HG03196 (cell line): ENCODE data around the gene MYH6.

Experiments used
- ATAC-seq: cut with Tn5 transposase; IDR thresholded peaks from one replicate; pipeline ENCODE4 v1.9.1; 2021; ENCODE audit not compliant: unreplicated experiment

Gene MYH6

DNA sequence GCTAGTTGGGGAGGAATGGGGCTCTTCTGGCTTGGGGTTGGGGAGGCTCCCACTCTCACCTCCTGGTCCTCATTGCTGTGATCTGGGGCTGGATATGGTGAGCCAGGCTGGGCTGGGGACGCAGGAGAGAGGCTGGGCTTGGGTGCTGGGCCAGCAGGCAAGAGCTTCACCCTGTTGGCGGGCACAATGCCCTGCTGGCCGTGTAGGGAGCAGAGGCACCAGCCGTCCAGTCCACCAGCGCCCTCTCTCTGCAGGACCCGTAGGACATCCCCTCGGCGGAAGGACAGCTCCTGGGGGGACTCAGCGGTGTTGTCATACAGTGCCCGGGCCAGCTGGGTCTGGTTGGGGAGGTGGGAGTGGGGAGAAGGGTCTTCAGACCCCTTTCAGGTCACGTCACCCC is 47.6 kb downstream of the MYH6 start:
- ATAC-seq = no peak

DNA sequence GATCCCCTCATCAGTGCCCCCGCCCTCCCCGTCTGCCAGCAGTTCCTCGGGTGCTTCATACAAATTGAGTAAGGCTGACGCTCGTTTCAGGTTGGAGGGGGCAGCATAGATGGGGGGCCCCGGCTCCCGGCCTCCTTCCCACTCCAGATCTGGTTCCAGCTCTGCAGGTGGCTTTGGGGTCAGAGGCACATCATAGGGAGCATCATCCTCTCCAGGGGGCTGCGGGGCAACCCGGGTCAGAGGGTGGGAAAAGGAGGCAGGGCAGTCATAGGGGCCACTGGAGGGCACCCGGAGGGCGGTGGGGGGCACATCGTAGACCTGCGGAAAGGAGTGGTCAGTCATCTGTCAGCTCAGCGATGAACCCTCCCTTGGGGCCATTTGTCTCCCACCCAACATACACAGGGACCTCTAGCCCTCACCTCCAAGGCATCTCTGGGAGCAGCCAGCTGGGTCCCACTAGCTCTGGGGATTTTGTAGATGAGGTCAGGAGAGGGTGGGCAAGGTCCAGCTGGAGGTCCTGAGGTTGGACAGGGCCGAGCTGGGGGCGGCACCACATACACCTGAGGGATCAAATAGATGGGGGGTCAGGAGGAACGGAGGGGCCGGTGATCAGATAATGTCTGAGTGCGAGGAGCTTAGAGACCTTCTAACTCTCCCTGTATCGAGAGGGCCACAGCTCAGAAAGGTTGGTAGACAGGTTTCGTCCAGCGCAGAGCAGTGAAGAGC is 48.2 kb downstream of the MYH6 start:
- ATAC-seq = no peak

- no peak for ATAC-seq
Measured at GRCh38 chr14:23359167-23359626, 48.9 kb downstream of the MYH6 start.

DNA sequence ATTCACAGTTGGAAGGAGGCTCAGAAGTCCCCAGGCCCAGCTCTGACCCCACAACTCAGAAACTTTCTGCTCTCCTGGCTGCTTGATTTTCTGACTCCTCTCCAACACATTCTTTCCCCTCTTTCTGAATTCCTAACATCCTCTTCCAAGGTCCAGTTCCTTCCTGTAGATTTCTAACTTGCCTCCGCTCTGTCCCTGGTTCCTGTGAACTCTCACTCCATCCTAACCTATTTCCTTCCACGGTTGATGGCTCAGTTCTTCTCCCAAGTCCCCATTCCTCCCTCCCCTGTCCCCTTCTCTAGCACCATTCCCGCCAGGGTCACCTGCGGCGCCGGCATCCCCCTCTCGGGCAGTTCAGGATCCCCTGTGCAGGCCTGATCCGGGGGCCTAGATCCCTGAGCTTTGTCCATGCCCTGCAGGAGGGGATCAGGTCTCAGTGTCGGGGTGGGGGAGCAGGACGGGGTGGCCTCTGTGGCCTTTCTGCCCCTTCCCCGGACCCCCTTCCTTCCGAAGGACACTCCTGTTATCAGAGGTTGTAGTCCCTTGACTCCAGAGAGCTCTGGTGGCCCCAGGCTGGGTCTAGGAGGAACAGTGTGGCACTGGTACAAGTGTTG is 49.4 kb downstream of the MYH6 start:
- no peak for ATAC-seq

- ATAC-seq = no peak
Measured at GRCh38 chr14:23358042-23358441, 50.0 kb downstream of the MYH6 start.

DNA sequence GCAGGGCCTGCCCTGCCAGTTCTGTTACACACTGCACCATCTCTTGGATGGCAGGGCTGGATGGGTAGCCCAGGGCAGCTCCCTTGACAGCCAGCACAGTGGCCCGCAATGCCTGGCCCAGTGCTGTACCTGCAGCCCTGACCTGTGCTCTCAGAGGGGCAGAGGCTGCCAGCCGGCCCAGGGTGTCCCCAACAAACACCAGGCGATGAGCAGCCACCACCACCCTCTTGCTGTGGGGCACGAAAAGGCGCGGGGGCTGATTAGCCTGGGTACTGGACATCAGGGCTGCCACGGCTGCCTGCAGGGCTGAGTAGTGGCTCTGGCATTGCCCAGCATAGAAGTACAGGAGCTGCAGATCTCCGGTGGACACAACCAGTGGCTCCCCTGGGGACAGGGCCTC is 50.8 kb downstream of the MYH6 start:
- ATAC-seq = no peak

- ATAC-seq = no peak
Measured at GRCh38 chr14:23356662-23357061, 51.4 kb downstream of the MYH6 start.

- no peak for ATAC-seq
Measured at GRCh38 chr14:23355871-23356435, 52.1 kb downstream of the MYH6 start.

- no peak for ATAC-seq
Measured at GRCh38 chr14:23354990-23355389, 53.1 kb downstream of the MYH6 start.

GRCh38 chr14:23353433-23353780 is 54.7 kb downstream of the MYH6 start:
- no peak for ATAC-seq

DNA sequence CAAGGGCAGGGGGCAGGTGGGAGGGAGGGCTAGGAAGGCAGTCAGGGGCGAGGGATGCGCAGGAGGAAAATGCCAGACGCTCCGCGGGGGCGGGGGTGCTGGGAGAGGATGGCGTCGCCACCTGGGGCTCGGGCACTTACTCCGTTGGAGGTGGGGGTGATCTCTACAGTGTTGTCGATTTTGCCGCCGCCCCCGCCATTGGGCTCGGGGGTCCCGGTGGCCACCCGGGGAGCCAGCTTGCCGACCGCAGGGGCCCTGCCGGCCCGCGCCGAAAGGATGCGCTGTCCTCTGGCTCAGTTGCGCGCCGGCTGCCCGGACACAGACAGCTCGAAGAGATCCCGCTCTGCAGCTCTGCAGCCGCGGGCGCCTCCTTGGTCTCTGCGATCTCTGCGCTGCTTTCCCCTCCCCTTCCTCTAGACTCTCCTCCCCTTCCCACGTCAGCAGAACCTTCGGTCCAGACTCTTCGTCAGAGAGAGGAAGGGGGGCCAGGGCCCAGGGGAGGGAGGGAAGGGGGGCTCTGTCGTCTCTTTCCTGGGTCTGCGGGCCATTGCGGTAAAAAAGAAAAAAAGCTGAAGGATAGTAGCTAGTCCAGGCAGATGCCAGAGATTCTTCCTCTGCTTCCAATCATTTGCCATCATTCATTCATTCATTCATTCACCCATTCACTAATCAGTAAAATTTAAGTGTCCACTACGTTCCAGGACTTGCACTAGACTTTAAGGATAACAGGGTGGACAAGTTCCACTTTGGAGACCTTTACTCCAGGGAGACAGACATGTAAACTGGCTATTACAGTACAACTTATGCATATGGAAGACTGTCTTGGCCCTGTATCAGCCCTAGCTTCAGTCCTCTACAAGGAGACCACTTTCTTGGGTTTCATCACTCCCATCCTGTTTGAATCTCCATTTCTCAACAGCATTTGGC is 55.3 kb downstream of the MYH6 start, which contains the start of gene SLC22A17:
TSS of gene SLC22A17 (minus strand) at position 382 of the 927 bp plus-strand sequence.
- no peak for ATAC-seq

DNA sequence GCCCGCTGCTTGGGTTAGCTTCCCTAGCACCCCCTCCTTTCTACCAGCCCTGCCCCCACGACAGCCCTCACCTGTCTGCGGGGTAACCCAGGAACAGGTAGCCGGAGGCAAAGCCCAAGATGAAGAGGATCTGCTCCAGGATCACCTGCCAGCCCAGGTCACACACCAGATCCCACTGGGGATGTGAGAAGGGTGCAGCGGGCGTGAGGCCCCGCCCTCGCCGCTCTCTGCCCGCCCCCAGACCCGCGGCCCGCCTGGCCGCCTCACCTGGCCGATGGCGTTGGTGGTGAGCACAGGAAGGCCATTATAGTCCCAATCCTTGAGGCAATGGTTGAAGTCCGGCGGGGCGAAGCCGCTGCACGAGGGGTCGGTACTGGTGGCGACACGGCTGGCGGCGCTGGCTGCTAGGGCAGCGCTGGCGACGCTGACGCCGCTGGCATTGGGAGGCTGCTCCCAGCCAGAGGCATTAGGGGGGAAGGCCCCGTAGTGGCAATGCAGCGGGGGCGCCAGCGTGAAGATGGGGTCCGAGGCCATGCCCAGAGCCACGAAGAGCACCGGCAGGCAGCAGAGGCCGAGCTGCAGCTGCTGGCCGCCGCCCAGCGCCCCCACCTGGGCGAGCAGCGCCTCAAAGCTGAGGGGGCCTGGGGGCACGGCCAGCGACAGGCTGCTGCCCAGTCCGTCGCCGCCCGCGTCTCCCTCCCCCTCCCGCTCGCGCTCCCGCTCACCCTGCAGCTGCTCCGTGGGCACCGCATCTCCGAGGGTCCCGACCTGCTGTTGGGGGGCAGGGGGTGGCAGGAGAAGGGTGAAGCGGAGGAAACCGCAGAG is 56.2 kb downstream of the MYH6 start:
- no peak for ATAC-seq

DNA sequence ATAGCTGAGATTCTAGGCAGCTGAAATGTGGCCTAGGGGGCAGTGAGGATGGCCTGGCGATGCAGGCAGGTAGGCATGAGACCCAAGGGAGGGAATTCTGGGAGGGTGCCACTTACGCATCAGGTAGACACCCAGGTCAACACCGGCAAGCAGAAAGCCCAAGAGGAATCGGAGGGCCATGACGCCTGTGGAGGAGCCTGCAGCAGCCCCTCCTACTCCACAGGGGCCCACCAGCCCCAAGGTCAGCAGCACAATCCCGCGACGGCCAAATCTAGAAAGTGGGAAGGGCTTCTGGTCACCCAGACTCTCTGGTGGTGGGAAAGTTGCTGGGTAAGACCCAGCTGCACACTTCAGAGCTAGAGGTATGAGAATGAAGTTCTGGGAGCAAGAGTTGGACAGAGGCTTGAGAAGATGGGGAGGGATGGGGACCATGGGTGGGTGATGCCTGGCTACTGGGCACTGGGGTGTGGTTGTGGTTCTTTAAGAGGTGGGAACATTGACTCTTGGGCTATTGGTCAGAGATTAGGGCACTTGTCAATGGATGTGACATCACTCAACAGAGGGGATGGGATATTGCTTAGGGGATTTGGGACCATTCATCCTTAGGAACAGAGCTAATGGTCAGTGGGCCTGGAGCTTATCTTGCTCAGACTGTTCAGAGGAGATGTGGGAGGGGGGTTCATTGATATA is 58.8 kb downstream of the MYH6 start:
- no peak for ATAC-seq

- no peak for ATAC-seq
Measured at GRCh38 chr14:23348297-23348655, 59.8 kb downstream of the MYH6 start.

- no peak for ATAC-seq
Measured at GRCh38 chr14:23347406-23348296, 60.4 kb downstream of the MYH6 start.

DNA sequence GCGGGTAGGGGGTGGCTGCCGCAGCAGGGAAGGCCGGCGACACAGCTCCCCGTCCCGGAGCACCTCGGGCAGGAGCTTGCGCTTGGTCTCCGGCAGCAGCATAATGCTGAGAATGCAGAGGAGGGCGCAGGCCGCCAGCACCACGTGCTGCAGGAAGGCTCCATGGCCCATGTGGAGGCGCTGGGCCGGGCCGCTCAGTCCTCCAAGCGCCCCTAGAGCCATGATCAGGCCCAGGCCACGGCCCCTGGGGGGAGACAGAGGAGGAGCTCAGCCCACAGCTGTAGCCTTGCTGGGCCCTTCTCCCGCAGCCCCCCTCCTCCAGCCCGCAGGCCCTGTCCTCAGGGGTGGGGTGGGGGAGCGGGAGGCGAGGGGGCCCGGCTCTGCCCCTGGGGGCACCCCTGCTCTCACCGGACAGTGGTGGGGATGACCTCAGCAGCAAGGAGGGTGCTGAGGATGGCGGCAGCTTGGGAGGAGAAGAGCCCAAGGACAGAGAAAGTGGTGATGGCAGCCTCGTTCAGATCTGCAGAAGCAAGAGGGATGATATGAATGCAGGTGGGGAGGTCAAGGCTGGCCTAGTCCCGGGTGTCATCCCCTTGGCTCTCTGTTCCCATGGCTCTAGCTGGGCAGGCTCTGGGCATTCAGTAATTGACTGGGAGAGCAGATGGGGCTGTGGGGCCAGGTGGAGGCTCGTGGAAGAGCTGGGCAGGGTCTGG is 61.2 kb downstream of the MYH6 start:
- no peak for ATAC-seq

DNA sequence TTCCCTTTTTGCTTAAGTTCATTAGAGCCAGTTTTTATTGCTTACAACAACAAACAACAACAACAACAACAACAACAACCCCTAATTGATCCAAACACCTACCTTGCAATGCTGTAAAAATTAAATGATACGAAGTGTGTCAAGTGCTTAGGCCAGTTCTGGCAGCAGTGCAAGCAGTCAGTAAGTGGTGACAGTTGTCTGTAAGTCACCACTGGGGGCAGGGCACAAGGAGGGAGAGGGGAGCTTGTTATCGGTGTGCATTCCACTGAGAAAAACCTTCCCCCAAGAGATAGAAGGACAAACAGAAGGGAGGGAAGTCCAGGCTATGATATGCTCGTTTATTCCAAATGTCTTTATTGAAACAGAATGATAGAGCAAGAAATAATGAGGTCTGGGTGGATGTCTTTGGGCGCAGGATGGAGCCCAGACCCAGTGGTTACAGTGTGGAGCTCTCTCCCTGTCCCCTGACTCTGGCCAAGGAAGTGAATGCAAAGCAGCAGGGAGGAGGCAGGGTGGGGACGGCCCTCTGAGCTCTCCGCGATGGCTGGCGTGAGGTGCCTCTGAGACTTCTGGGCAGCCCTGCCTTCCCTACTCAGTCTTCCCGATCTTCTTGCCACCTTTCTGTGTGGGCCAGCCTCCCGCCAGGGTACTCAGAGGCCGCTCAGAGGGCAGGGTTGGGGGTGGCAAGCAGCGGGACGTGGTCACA is 61.9 kb downstream of the MYH6 start:
- ATAC-seq = no peak

DNA sequence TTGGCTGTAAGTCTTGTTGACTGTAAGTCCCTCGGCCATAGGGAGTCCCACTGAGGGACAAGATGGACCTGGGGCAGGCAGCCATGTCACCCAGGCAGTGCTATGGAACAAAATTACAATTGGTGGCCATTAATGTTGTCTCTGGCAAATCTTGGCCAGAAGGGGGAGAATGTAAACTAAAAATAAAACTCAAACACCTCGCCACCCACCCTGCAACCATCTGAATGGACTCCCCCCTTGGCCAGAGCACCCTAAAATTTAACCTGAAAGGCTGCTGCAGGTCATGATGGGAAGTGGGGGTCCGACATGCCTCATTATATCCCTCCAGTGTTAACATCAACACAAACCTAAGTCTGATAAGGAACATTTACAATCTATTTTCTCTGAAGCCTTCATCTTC is 63.6 kb downstream of the MYH6 start:
- ATAC-seq = no peak
